Measurements from ENCODE around the gene DAG1.

DNA sequence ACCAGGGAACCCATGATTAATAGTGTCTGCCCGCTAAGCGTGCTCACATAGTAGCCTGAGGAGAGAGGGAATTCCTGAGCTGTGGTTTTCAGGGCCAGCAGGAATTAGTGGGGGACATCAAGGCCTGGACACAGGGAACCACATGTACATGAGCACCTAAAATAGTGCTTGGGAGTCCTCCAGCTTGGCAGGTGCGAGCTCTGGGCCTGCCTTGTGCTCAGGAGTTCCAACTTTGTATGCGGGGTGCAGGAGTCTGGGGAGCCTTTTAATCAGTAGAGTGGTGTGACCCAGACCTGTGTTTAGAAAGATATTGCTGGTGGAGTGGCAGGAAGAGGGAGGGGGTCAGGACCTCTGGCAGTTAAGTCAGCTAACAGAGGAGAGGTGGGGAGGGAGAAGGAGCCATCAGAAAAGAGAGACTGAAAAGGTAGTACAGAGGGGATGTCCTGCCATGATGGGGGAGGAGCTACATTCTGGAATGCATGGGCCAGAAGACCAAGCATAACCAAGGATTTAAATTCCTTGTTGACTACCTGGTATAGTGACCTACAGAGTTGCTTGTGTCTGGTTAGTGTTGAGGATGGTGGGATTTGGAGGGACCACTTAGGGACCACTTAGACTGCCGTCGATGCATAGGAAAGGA is 1.9 kb downstream of the DAG1 start:
- TF ChIP-seq POLR2AphosphoS5 (IDR thresholded peaks at IDR 0.05): no peak
- TF ChIP-seq, protein P1, sequence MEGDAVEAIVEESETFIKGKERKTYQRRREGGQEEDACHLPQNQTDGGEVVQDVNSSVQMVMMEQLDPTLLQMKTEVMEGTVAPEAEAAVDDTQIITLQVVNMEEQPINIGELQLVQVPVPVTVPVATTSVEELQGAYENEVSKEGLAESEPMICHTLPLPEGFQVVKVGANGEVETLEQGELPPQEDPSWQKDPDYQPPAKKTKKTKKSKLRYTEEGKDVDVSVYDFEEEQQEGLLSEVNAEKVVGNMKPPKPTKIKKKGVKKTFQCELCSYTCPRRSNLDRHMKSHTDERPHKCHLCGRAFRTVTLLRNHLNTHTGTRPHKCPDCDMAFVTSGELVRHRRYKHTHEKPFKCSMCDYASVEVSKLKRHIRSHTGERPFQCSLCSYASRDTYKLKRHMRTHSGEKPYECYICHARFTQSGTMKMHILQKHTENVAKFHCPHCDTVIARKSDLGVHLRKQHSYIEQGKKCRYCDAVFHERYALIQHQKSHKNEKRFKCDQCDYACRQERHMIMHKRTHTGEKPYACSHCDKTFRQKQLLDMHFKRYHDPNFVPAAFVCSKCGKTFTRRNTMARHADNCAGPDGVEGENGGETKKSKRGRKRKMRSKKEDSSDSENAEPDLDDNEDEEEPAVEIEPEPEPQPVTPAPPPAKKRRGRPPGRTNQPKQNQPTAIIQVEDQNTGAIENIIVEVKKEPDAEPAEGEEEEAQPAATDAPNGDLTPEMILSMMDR (IDR thresholded peaks at IDR 0.05): no peak
